Measurements from ENCODE around the gene APH1B. TPM values are rescaled to one million over a fixed set of nuclear protein-coding genes. Genes with fewer than 3 reads are reported as not detected.

The APH1B gene
- total and polyA plus RNA-seq, 9 of the 15 experiments (the other 6 are each of a cell fraction or from before 2014, with no cell fraction given): 5.1 to 9.7 (median 7.0) TPM

DNA sequence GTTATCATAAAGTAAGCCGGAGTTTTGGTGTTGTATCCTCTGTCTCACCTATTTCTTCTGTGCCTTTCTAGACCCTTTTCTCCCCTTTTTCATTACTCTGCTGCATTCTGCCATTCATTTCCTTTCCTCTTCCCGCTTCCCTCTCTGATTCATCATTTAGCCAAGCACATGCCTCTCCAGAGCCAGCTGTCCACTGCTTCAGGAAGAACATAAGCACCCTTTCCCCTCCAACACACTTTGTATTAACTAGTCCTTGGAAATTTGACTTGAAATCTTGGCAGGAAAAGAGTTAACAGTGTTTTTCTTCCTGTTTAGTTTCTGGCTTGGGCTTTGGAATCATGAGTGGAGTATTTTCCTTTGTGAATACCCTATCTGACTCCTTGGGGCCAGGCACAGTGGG, 9.7 kb downstream of the APH1B start (continued):
- TF ChIP-seq HINFP (tag; conservative IDR thresholded peaks at IDR 0.05; ENCODE audit: low read depth) (no peak), ZNF184 (CRISPR knock-in tag; IDR thresholded peaks at IDR 0.05) (no peak), TAF15 (IDR thresholded peaks at IDR 0.05; ENCODE audit: low read depth, low read length) (no peak), ZNF785 (CRISPR knock-in tag; IDR thresholded peaks at IDR 0.05) (no peak), ZNF79 (CRISPR knock-in tag; IDR thresholded peaks at IDR 0.05; ENCODE audit: low read depth) (no peak), HOMEZ (CRISPR knock-in tag; IDR thresholded peaks at IDR 0.05) (no peak), NFE2L1 (tag; IDR thresholded peaks at IDR 0.05; ENCODE audit: borderline replicate concordance, low read depth) (no peak), PHF20 (IDR thresholded peaks at IDR 0.05; ENCODE audit: partially characterized antibody) (no peak), HMG20A (CRISPR knock-in tag; conservative IDR thresholded peaks at IDR 0.05) (no peak)
